KMS-11 (cell line): ENCODE results near the gene DSTYK.

ENCODE experiments used
- H2AFZ ChIP-seq: fragments of 200-600 bp; sonication (generic); 2 replicates; pipeline ENCODE4 v1.6.1; 2016; ENCODE audit warnings: antibody characterized with exemption, mixed run types, low read depth
- H3K27ac ChIP-seq: fragments of 200-600 bp; sonication (generic); 2 replicates; pipeline ENCODE4 v1.6.1; 2016; ENCODE audit warnings: mild to moderate bottlenecking, mixed run types
- H3K27me3 ChIP-seq: fragments of 200-600 bp; sonication (generic); 2 replicates; pipeline ENCODE4 v1.6.1; 2017; ENCODE audit warnings: mild to moderate bottlenecking, low read depth, mixed run types, moderate library complexity; ENCODE audit not compliant: insufficient read depth
- H3K36me3 ChIP-seq: fragments of 200-600 bp; sonication (generic); 2 replicates; pipeline ENCODE4 v1.6.1; 2017; ENCODE audit warnings: mild to moderate bottlenecking, mixed run types; ENCODE audit not compliant: insufficient read depth
- H3K4me1 ChIP-seq: fragments of 200-600 bp; sonication (generic); 2 replicates; pipeline ENCODE4 v1.6.1; 2016; ENCODE audit warnings: mild to moderate bottlenecking, low read depth, mixed run types; ENCODE audit not compliant: poor library complexity, severe bottlenecking
- H3K4me2 ChIP-seq: fragments of 200-600 bp; sonication (generic); 2 replicates; pipeline ENCODE4 v1.7.0; 2016; ENCODE audit warnings: mild to moderate bottlenecking, mixed run types
- H3K4me3 ChIP-seq: fragments of 200-600 bp; sonication (generic); IDR thresholded peaks from 2 replicates; pipeline ENCODE4 v1.6.1; 2017; ENCODE audit warnings: low read depth, low read length, mixed read lengths; ENCODE audit not compliant: insufficient read depth
- H3K79me2 ChIP-seq: fragments of 200-600 bp; sonication (generic); 2 replicates; pipeline ENCODE4 v1.6.1; 2016; ENCODE audit warnings: low read depth, mixed run types; ENCODE audit not compliant: insufficient read depth
- H3K9ac ChIP-seq: fragments of 200-600 bp; sonication (generic); 2 replicates; pipeline ENCODE4 v1.6.1; 2016; ENCODE audit warnings: mild to moderate bottlenecking, mixed run types
- H4K20me1 ChIP-seq: fragments of 200-600 bp; sonication (generic); 2 replicates; pipeline ENCODE4 v1.6.1; 2016; ENCODE audit warnings: mild to moderate bottlenecking, mixed run types; ENCODE audit not compliant: insufficient read depth
- CTCF ChIP-seq: fragments of 200-600 bp; sonication (generic); conservative IDR thresholded peaks from 2 replicates; pipeline ENCODE4 v1.6.1; 2017; ENCODE audit warnings: low read depth, mild to moderate bottlenecking, antibody characterized with exemption, low read length, moderate library complexity, mixed read lengths

DSTYK gene

GRCh38 chr1:205129447-205130029 is 82.0 kb downstream of the DSTYK start:
- Histone ChIP-seq H3K27me3 (no peaks in the 10 kb centered on the region), H3K79me2 (no peaks in the 10 kb centered on the region), H3K36me3 (no peaks in the 10 kb centered on the region), H3K27ac (no peak overlapping the region), H2AFZ (no peak overlapping the region), H3K4me2 (no peak overlapping the region), H3K4me1 (peaks cover 3% of the 10 kb centered on the region), H3K9ac (no peak overlapping the region), H4K20me1 (no peaks in the 10 kb centered on the region), H3K4me3 (no peak overlapping the region)
- no peak for TF ChIP-seq CTCF

- no peaks in the 10 kb centered on the region for H3K36me3 ChIP-seq
- H3K4me1 ChIP-seq, result peaks cover 3% of the 10 kb centered on the region
- no peak overlapping the region for H3K27ac ChIP-seq
- H3K79me2 ChIP-seq, result no peaks in the 10 kb centered on the region
- no peak for TF ChIP-seq CTCF
- no peak overlapping the region for H2AFZ ChIP-seq
- H3K4me3 ChIP-seq, result no peak overlapping the region
- H3K27me3 ChIP-seq, result no peaks in the 10 kb centered on the region
- no peak overlapping the region for H3K9ac ChIP-seq
- H3K4me2 ChIP-seq, result no peak overlapping the region
- no peaks in the 10 kb centered on the region for H4K20me1 ChIP-seq
Observed at GRCh38 chr1:205128050-205128449, 83.5 kb downstream of the DSTYK start.

- H3K36me3 ChIP-seq, result no peaks in the 10 kb centered on the region
- H3K79me2 ChIP-seq, result no peaks in the 10 kb centered on the region
- H3K9ac ChIP-seq, result no peak overlapping the region
- no peak overlapping the region for H3K4me2 ChIP-seq
- no peak overlapping the region for H3K27ac ChIP-seq
- H2AFZ ChIP-seq, result no peak overlapping the region
- no peaks in the 10 kb centered on the region for H3K27me3 ChIP-seq
- peaks cover 7% of the 10 kb centered on the region for H3K4me1 ChIP-seq
- H4K20me1 ChIP-seq, result no peaks in the 10 kb centered on the region
- TF ChIP-seq CTCF, result no peak
- no peak overlapping the region for H3K4me3 ChIP-seq
Observed at GRCh38 chr1:205127646-205128045, 83.9 kb downstream of the DSTYK start.

- Histone ChIP-seq H2AFZ (no peak overlapping the region), H3K36me3 (no peaks in the 10 kb centered on the region), H3K4me3 (no peak overlapping the region), H3K79me2 (peaks cover 21% of the 10 kb centered on the region), H3K27ac (no peak overlapping the region), H3K4me2 (no peak overlapping the region), H4K20me1 (no peaks in the 10 kb centered on the region), H3K9ac (no peak overlapping the region), H3K27me3 (no peaks in the 10 kb centered on the region), H3K4me1 (peaks cover 20% of the 10 kb centered on the region)
- TF ChIP-seq CTCF, result no peak
Observed at GRCh38 chr1:205124726-205125125, 86.8 kb downstream of the DSTYK start.
